Measurements from ENCODE around the gene ATP8B2. TPM values are rescaled to one million over a fixed set of nuclear protein-coding genes. Genes with fewer than 3 reads are reported as not detected.
"Not testable (repeated sequence)": the region's sequence is repeated elsewhere in the genome, so short reads cannot be mapped to it uniquely, and the experiment has no call there.

The ATP8B2 gene
- total and polyA plus RNA-seq, 3 experiments from 2014 or later, result 69.9 to 72.8 (median 71.7) TPM

DNA sequence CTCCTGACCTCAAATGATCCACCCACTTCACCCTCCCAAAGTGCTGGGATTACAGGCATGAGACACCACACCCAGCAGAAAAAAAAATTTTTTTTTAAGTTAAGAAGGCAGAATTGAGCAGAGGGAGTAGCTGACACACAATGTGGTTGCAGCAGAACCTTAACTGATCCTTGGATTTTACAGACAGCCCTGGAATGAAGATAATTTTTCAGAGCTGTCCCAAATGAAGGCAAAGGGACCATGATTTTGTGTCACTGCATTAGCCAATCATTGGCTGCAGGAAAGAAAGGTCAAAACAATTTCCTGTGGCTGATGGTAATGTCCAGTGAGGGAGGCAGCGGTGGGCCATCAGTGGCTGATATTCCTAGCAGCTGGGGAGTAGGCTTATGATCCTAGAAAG is 23.7 kb upstream of the ATP8B2 start:
- no peak for DNase-seq
- ChIA-PET POLR2A (interaction anchor here (0.6 kb wide), 1 partner anchor 29 kb away, joined by 4 read pairs; no protein-coding TSS in a partner anchor), CTCF (interaction anchor here (1.3 kb wide), 1 partner anchor 23 kb away, joined by 3 read pairs; no protein-coding TSS in a partner anchor)
- Mint-ChIP-seq H3K4me3 (no peak overlapping the region), H3K4me1 (no peaks in the 10 kb centered on the region), H3K36me3 (no peaks in the 10 kb centered on the region), H3K27me3 (peaks cover 0 to 1% of the 10 kb centered on the region in 2 donors), H3K27ac (no peak overlapping the region), H3K9me3 (peaks cover 0 to 3% (median 2%) of the 10 kb centered on the region in 5 donors)
- Histone ChIP-seq H3K27ac (ENCODE audit: low read depth, low read length) (no peak overlapping the region), H3K36me3 (ENCODE audit: insufficient read depth, low read length) (no peaks in the 10 kb centered on the region), H3K4me3 (ENCODE audit: low read length) (no peak overlapping the region), H3K4me1 (ENCODE audit: insufficient read depth, low read length) (no peaks in the 10 kb centered on the region), H3K27me3 (ENCODE audit: insufficient read depth, low read length, poor library complexity, severe bottlenecking) (no peaks in the 10 kb centered on the region), H3K9me3 (ENCODE audit: low read length) (no peaks in the 10 kb centered on the region)

- Mint-ChIP-seq H3K4me3 (no peak overlapping the region), H3K9me3 (no peaks in the 10 kb centered on the region), H3K36me3 (no peaks in the 10 kb centered on the region), H3K27me3 (peaks cover 0 to 1% of the 10 kb centered on the region in 2 donors), H3K27ac (no peak overlapping the region), H3K4me1 (peaks cover 0 to 11% (median 11%) of the 10 kb centered on the region in 3 donors)
- H3K27ac ChIP-seq (ENCODE audit: low read depth, low read length), result no peak overlapping the region
- CTCF ChIA-PET, result interaction anchor here (0.9 to 1.8 kb wide), 3 partner anchors 20 to 30 kb away, joined by 3 to 6 read pairs (median 6); partner anchors contain the start of gene ATP8B2
- no peaks in the 10 kb centered on the region for H3K4me1 ChIP-seq (ENCODE audit: insufficient read depth, low read length)
- no peaks in the 10 kb centered on the region for H3K36me3 ChIP-seq (ENCODE audit: insufficient read depth, low read length)
- POLR2A ChIA-PET, result no interaction called here
- H3K9me3 ChIP-seq (ENCODE audit: low read length), result no peaks in the 10 kb centered on the region
- no peak for DNase-seq
- no peaks in the 10 kb centered on the region for H3K27me3 ChIP-seq (ENCODE audit: insufficient read depth, low read length, poor library complexity, severe bottlenecking)
- H3K4me3 ChIP-seq (ENCODE audit: low read length), result no peak overlapping the region
These were observed 20.5 kb upstream of the ATP8B2 start for GRCh38 chr1:154304664-154305337.

- H3K4me3 ChIP-seq (ENCODE audit: low read length), result no peak overlapping the region
- H3K36me3 ChIP-seq (ENCODE audit: insufficient read depth, low read length), result no peaks in the 10 kb centered on the region
- no peaks in the 10 kb centered on the region for H3K9me3 ChIP-seq (ENCODE audit: low read length)
- H3K4me3 Mint-ChIP-seq, result no peak overlapping the region
- CTCF ChIA-PET, result interaction anchor here (1.8 kb wide), 1 partner anchor 19 kb away, joined by 6 read pairs; the partner anchor contains the start of gene ATP8B2
- no peaks in the 10 kb centered on the region for H3K36me3 Mint-ChIP-seq
- H3K27me3 ChIP-seq (ENCODE audit: insufficient read depth, low read length, poor library complexity, severe bottlenecking), result no peaks in the 10 kb centered on the region
- H3K9me3 Mint-ChIP-seq, result no peaks in the 10 kb centered on the region
- no peak for DNase-seq
- no peak overlapping the region for H3K27ac ChIP-seq (ENCODE audit: low read depth, low read length)
- H3K27ac Mint-ChIP-seq, result peak overlapping the region in 1 of 8 donors; percentile 70
- peaks cover 0 to 11% (median 11%) of the 10 kb centered on the region in 3 donors for H3K4me1 Mint-ChIP-seq
- H3K4me1 ChIP-seq (ENCODE audit: insufficient read depth, low read length), result no peaks in the 10 kb centered on the region
- peaks cover 0 to 1% of the 10 kb centered on the region in 2 donors for H3K27me3 Mint-ChIP-seq
- POLR2A ChIA-PET, result interaction anchor here (0.6 kb wide), 1 partner anchor 32 kb away, joined by 4 read pairs; no protein-coding TSS in a partner anchor
These were observed 19.2 kb upstream of the ATP8B2 start for GRCh38 chr1:154306151-154306550.

GRCh38 chr1:154307670-154308270 is 17.6 kb upstream of the ATP8B2 start:
- CTCF ChIA-PET, result interaction anchor here (1.7 kb wide), 1 partner anchor 27 kb away, joined by 5 read pairs; no protein-coding TSS in a partner anchor
- H3K27ac ChIP-seq (ENCODE audit: low read depth, low read length); H3K36me3 ChIP-seq (ENCODE audit: insufficient read depth, low read length); H3K27me3 Mint-ChIP-seq; H3K9me3 ChIP-seq (ENCODE audit: low read length); DNase-seq; H3K27me3 ChIP-seq (ENCODE audit: insufficient read depth, low read length, poor library complexity, severe bottlenecking); H3K36me3 Mint-ChIP-seq; H3K4me3 ChIP-seq (ENCODE audit: low read length); H3K4me1 ChIP-seq (ENCODE audit: insufficient read depth, low read length); H3K9me3 Mint-ChIP-seq; H3K4me3 Mint-ChIP-seq; POLR2A ChIA-PET: not testable (repeated sequence)
- Mint-ChIP-seq H3K27ac (peak overlapping the region in 2 of 8 donors; percentile 48 to 56), H3K4me1 (peaks cover 0 to 11% (median 11%) of the 10 kb centered on the region in 3 donors)

DNA sequence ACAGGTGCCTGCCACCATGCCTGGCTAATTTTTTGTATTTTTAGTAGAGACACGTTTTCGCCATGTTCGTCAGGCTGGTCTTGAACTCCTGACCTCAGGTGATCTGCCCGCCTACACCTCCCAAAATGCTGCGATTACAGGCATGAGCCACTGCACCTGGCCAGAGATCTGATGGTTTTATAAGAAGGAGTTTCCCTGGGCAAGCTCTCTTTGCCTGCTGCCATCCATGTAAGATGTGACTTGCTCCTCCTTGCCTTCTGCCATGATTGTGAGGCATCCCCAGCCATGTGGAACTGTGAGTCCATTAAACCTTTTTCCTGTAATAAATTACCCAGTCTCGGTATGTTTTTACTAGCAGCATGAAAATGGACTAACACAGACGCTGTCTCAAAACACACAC is 16.2 kb upstream of the ATP8B2 start:
- H3K36me3 ChIP-seq (ENCODE audit: insufficient read depth, low read length); H3K4me1 ChIP-seq (ENCODE audit: insufficient read depth, low read length); H3K9me3 ChIP-seq (ENCODE audit: low read length); H3K4me3 ChIP-seq (ENCODE audit: low read length); H3K27ac ChIP-seq (ENCODE audit: low read depth, low read length); DNase-seq; H3K27me3 Mint-ChIP-seq; POLR2A ChIA-PET; H3K36me3 Mint-ChIP-seq; H3K4me3 Mint-ChIP-seq; H3K27me3 ChIP-seq (ENCODE audit: insufficient read depth, low read length, poor library complexity, severe bottlenecking); H3K9me3 Mint-ChIP-seq: not testable (repeated sequence)
- peak overlapping the region in 1 of 8 donors; percentile 17 for H3K27ac Mint-ChIP-seq
- CTCF ChIA-PET, result interaction anchor here (1.7 kb wide), 1 partner anchor 26 kb away, joined by 5 read pairs; no protein-coding TSS in a partner anchor
- peaks cover 0 to 11% (median 11%) of the 10 kb centered on the region in 3 donors for H3K4me1 Mint-ChIP-seq

DNA sequence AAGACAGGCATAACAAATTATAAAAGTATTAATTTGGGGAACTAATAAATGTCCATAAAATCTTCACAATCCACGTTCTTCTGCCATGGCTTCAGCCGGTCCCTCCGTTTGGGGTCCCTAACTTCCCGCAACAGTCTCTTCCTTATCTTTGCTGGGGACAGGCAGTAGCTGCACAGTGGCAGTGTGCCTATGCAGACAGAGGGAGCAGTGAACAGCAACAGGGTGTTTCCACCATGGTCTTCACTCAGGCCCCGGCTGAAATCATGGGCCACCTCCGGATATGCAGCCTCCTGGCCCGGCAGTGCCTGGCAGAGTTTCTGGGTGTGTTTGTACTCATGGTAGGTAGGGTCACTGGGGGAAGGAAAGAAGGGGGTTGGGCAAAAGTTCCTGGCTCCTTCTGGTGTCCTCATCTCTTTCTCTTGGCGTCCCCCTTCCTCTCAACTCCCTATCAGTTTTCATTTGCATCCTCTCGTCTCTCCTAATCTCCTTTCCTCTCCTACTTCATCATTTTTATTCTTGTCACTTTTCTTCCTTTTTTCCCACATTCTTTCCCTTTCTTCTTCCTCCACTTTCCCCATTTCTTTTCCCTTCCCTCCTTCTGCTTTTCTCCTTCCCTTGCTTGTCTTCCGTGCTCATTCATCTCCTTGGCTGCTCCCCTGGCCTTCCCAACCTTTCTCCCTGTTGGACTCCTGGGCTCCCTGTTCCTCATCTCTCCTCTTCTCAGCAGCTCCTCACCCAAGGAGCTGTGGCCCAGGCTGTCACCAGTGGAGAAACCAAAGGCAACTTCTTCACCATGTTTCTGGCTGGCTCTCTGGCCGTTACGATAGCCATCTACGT is 12.9 kb upstream of the ATP8B2 start:
- Mint-ChIP-seq H3K4me1 (peaks cover 0 to 11% (median 10%) of the 10 kb centered on the region in 3 donors), H3K27ac (peak overlapping the region in 1 of 8 donors; percentile 93)
- H3K36me3 ChIP-seq (ENCODE audit: insufficient read depth, low read length); H3K4me1 ChIP-seq (ENCODE audit: insufficient read depth, low read length); H3K9me3 Mint-ChIP-seq; H3K9me3 ChIP-seq (ENCODE audit: low read length); H3K36me3 Mint-ChIP-seq; H3K4me3 Mint-ChIP-seq; H3K27me3 Mint-ChIP-seq; H3K4me3 ChIP-seq (ENCODE audit: low read length); H3K27ac ChIP-seq (ENCODE audit: low read depth, low read length); H3K27me3 ChIP-seq (ENCODE audit: insufficient read depth, low read length, poor library complexity, severe bottlenecking); DNase-seq; POLR2A ChIA-PET: not testable (repeated sequence)
- CTCF ChIA-PET, result interaction anchor here (1.0 to 1.2 kb wide), 2 partner anchors 15 to 23 kb away, joined by 3 to 4 read pairs; no protein-coding TSS in a partner anchor

DNA sequence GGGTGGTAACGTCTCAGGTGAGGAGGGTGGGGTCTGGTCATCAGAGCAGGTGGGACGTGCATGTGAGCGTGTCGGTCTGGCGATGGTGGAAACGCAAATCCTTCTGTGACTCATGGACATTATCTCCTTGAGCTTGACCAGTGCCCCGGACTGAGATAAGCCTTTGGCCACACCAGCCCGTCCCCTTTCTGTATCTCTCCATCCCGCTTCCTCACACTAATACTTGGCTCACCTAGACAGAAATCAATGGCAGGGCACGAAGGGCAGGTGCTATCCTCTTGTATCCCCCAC is 12.3 kb upstream of the ATP8B2 start:
- no peaks in the 10 kb centered on the region for H3K36me3 Mint-ChIP-seq
- no peak overlapping the region for H3K4me3 Mint-ChIP-seq
- Histone ChIP-seq H3K4me1 (ENCODE audit: insufficient read depth, low read length) (no peaks in the 10 kb centered on the region), H3K4me3 (ENCODE audit: low read length) (no peak overlapping the region), H3K36me3 (ENCODE audit: insufficient read depth, low read length) (no peaks in the 10 kb centered on the region), H3K27ac (ENCODE audit: low read depth, low read length) (no peak overlapping the region), H3K27me3 (ENCODE audit: insufficient read depth, low read length, poor library complexity, severe bottlenecking) (no peaks in the 10 kb centered on the region), H3K9me3 (ENCODE audit: low read length) (peaks cover 8% of the 10 kb centered on the region)
- H3K27me3 Mint-ChIP-seq, result peaks cover 0 to 4% of the 10 kb centered on the region in 2 donors
- H3K9me3 Mint-ChIP-seq, result peaks cover 0 to 6% (median 0%) of the 10 kb centered on the region in 5 donors
- POLR2A ChIA-PET, result no interaction called here
- H3K27ac Mint-ChIP-seq, result no peak overlapping the region
- DNase-seq, result no peak
- CTCF ChIA-PET, result no interaction called here
- H3K4me1 Mint-ChIP-seq, result peaks cover 0 to 5% (median 4%) of the 10 kb centered on the region in 3 donors

DNA sequence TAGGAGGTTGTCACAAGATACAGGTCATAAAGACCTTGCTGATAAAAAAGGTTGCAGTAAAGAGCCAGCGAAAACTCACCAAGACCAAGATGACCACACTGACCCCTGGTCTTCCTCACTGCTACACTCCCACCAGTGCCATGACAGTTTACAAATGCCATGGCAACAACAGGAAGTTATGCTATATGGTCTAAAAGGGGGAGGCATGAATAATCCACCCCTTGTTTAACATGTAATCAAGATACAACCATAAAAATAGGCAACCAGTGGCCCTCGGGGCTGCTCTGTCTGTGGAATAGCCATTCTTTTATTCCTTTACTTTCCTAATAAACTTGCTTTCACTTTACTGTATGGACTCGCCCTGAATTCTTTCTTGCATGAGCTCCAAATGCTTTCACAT is 11.1 kb upstream of the ATP8B2 start:
- POLR2A ChIA-PET; H3K27me3 Mint-ChIP-seq; H3K4me1 Mint-ChIP-seq; H3K27ac Mint-ChIP-seq; H3K9me3 Mint-ChIP-seq; H3K36me3 ChIP-seq (ENCODE audit: insufficient read depth, low read length); H3K4me3 Mint-ChIP-seq; DNase-seq; H3K4me3 ChIP-seq (ENCODE audit: low read length); H3K27ac ChIP-seq (ENCODE audit: low read depth, low read length); H3K9me3 ChIP-seq (ENCODE audit: low read length); H3K4me1 ChIP-seq (ENCODE audit: insufficient read depth, low read length); H3K27me3 ChIP-seq (ENCODE audit: insufficient read depth, low read length, poor library complexity, severe bottlenecking); H3K36me3 Mint-ChIP-seq: not testable (repeated sequence)
- CTCF ChIA-PET, result interaction anchor here (1.0 to 1.9 kb wide), 3 partner anchors 8 to 21 kb away, joined by 3 to 7 read pairs (median 7); partner anchors contain the start of gene ATP8B2

Measured in CD8-positive, alpha-beta memory T cell (primary cell).